Skin of body (tissue), 1 donor: Measurements from ENCODE around the gene TMEM272. TPM values are rescaled to one million over a fixed set of nuclear protein-coding genes. Genes with fewer than 3 reads are reported as not detected.

Experiments used
- total RNA-seq: library from RNA; depleted of rRNA; stranded (reverse); fragments of >200 nt; gene quantifications from one replicate; pipeline ENCODE4 v1.2.3, GENCODE V29; 2014

Gene TMEM272
- total RNA-seq, 1 donor from 2014 or later, result not detected

Other genes with a start within 250 kb of the TMEM272 start
- 8.7 TPM for gene DHRS12, start 41.0 kb downstream of the TMEM272 start, total RNA-seq
- gene CCDC70, start 16.8 kb upstream of the TMEM272 start, total RNA-seq, result not detected
- gene ATP7B, start 166.3 kb upstream of the TMEM272 start, total RNA-seq, result 7.7 TPM
- gene ALG11, start 167.2 kb upstream of the TMEM272 start, total RNA-seq, result 19.3 TPM
- 18.1 TPM for gene UTP14C, start 179.5 kb upstream of the TMEM272 start, total RNA-seq